Measurements from ENCODE around the gene FGF12.

Gene FGF12

DNA sequence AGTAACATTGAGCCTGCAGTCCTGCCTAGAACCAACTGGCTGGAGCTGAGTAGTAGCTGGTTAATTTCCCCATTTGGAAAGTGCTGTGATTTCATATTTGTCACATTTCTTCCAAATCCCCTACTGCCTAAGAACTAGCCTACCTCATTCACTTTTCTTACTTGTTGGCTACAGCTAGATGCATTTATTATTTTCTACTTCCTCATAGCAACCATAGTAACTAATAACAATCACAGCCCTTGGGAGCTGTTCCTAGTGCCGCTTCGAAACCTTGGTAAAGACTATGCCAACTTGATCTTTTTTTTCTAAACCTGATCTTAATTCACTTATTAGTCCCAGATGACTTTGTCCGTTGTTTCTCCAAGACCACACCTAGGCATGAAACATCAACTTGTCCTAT is 240.3 kb downstream of the FGF12 start:
- DNase-seq: no peak

- DNase-seq: no peak
Measured at GRCh38 chr3:192482809-192483208, 244.5 kb downstream of the FGF12 start.

DNA sequence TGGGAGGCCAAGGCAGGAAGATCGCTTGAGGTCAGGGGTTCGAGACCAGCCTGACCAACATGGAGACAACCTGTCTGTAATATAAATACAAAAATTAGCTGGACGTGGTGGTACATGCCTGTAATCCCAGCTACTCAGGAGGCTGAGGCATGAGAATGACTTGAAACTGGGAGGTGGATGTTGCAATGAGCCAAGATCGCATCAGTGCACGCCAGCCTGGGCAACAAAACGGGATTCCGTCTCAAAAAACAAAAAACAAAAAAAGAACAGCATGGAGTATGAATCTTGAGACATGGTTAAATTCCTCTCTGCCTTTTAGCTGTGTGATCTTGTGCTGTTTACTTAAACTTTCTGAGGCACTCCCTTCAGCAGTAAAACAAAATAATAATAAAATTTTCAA is 244.9 kb downstream of the FGF12 start:
- no peak for DNase-seq

GRCh38 chr3:192481638-192482037 is 245.7 kb downstream of the FGF12 start:
- DNase-seq: no peak

DNA sequence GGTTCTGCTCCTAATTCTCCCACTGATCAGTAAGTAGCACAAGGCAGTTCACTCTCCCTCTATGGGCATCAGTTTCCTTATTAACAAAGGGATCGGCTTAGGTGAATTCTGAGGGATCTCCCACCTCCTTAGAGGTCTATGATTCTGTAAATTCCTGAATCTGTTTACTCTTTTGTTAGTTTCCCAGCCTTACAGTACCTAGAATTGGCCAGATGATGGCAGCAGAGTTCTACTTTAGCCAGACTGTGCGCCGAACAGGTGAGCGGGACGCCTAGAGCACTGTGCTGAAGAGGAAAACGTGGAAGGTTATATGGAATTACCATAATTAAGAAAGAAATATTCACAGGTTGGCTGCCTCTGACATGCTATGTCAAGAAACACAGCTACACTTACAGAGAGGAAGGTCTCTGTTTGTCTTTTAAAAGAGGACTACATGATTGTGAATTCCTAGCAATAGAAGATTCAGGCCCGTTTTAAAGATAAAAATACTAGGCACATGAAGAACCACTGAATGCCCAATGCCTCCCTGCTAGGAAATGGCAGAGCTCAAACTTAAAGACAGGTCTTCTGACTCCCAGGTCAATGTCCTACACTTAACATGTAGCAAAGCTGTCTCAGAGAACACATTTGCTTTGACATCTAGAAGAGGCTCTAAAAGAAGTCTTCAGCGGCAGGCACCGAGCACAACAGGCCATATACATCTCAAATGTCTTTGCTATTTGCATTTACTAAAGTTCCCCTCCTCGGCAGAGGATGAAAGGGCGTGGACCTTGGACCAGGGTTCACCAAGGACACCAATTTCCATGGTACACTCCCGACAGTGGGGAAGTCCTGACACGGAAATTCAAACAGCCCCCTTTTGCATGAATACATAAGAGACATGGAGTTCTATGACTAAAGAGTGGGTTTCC is 259.9 kb downstream of the FGF12 start:
- DNase-seq: peak; percentile 41

GRCh38 chr3:192449036-192449435 is 278.3 kb downstream of the FGF12 start:
- DNase-seq: no peak

DNA sequence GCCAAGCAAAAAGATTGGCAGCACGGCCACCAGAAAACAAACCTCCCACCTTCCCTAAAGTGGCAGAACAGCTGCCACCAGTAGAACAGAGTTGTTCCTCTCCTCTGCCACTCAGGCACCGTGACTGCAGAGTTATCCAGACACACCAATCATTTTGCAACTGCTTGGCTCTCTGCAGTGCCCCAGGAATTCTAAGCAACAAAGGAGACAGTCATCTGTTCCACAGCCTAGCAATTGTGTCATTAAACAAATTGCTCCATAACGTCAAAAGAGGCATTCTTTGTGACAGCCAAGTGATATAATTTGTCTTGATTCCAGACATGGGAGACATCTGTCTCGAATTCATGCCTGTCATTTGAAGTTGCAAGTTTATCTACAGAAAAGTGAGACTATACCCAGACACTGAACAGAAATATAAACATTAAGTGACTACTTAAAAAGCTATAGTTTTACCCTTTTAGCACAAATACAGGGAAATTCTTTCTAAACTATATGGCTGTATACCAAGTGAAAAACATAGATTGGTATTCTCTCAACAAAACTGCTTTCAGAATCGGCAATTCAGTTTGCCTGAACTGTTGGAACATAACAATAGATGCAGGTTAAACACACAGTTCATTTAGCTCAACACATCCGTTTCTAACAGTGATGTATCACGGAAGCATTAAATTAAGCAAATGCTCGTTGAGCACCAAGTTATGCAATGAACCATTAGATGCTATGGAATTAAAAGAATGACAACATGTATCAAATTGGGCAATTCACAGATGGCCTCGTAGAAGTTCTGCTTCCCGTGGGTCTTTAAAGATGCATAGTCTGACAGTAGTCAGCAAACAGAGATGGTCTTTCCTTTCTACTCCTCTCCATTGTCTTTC is 281.3 kb downstream of the FGF12 start:
- no peak for DNase-seq

GRCh38 chr3:192444791-192445106 is 282.6 kb downstream of the FGF12 start:
- DNase-seq: no peak

GRCh38 chr3:192444096-192444790 is 283.1 kb downstream of the FGF12 start:
- peak; percentile 57 for DNase-seq

DNA sequence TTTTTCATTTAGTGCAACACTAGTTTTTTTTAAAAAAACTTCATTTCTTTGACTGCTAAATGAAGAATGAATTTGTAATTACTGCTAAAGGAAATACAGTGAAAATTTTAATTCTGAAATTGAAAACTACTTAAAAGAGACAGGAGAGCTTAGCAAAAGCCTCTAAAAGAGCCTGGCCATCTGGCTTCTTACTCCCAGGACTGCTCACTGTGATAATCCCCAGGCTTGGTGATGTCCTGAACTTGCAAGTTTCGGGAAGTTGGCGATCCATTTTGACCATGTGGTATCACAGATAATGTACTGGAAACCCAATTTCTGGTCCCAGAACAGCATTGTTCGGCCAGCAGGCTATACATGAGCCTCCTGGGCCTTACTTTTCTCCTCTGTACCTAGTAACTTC is 292.1 kb downstream of the FGF12 start:
- no peak for DNase-seq

GRCh38 chr3:192434186-192434585 is 293.2 kb downstream of the FGF12 start:
- no peak for DNase-seq

DNA sequence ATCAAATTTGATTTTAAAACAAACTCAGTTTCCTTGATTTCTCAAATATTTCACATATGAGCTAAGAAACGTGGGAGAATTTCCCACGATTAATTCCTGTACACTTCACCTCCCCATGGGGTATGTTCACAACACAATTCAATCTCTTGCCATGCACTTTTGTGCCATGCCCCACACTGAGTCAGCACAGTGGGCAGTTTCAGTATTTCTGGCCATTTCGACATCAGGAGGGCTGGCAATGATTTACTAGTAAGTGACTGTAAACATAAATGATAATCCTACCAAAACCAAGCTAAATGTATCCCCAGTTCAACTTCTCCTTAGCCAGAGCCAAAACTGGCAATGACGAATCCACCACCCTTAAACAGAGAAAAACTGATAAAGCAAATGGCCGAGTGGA is 293.6 kb downstream of the FGF12 start:
- DNase-seq: no peak

DNA sequence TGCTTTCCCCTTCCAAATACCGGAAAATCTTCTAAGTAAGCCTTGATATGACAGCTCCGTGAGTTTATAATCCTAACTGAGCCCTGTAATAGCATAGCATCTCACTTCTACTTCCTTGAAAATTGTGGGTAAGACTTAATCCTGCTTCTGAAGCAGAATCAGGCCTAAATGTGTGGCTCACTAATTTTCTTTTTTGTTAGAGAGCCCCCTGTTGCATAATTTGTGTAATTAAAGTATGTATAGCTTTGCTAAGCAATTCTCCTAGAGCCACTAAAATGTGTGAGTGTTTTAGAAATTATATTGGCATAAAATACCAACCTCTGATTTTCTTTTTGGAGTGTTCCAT is 304.4 kb downstream of the FGF12 start:
- DNase-seq: peak; percentile 27

DNA sequence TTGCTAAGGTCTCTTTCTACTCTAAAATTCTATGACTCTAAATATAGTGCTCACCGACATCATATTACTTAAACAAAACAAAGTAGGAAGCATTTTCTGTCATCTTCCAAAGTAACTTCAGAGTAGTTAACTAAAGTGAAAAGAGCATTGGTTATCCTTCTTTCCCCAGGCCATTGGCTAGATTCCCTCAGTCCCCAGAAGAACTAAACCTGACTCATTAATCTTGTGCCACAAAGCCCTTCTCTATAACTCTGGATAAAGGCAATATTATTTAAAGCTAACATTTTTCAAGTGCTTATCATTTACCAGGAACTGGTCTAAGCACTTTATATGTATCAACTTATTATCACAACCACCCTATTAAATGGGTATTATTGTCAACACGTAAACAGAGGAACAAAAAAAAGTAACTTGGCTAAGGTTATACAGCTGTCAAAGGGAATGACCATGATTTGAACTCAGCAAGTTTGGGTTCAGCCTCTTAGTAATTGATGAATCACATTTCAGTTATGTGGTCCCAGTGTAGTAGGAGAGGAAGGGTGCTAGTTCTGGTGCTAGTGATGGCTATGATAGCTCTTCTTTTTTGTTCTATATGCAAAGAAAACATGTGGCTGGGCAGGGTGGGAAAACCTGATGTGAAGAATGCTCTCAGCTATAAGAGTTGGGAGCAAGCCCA is 304.9 kb downstream of the FGF12 start:
- DNase-seq: no peak

DNA sequence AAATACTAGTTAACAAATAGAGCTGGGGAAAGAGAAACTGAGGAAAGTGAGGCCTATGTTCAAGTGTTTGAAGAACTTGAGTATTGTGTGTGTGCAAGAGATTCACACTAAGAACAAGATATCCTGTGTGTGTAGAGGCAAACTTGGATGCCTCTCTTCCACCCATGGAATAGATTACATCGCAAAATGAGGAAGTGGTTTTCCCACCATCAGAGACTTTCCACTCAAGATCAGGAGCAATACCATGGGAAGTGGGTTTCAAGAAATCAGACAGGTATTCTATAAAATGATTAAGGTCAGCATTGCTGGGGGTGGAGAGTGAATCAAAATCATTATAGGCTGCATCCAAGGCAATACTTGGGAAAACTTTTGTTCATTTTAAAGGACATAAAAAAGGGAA is 308.0 kb downstream of the FGF12 start:
- DNase-seq: no peak

DNA sequence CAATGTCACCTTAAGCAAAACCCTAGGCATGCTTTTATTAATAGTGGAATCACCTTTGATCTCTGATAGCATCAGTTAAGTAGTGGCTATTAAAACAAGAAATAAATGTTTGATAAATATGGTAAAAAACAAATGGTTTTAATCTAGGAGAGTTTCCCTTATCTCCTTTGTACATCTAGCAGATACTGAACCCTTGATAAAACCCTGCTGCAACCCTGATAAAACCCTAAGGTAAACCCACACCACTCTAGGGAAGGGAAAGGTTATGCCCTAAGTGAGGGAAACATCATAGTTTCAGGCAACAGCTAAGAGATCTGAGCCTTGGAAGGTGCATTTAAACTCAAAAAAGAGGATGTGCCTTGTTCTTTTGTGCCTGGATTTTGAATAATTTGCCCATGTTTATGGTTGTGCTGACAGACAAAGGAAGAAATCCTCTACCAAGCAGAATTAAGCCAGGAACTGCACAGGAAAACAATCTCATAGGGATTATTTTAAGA is 309.7 kb downstream of the FGF12 start:
- DNase-seq: no peak

GRCh38 chr3:192417017-192417416 is 310.3 kb downstream of the FGF12 start:
- DNase-seq: no peak

DNA sequence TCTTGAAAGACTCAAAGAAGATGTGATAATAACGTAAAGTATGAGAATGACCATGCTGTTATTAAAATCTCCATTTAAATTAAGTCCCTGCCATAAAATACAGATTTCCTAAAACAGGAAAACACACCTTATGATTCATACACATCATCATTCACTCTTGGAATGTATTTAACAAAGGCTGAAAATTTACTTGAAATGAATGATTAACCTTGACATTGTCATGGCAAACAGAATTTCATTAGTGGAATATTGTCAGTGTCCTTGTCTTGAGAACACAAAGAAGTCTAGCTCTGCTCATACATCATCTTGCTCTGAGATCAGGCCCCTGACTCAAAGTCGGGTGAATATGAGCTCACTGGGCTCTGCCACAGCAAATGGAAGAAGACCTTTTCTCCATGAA is 313.9 kb downstream of the FGF12 start:
- DNase-seq: no peak

GRCh38 chr3:192410684-192410960 is 316.7 kb downstream of the FGF12 start:
- no peak for DNase-seq

DNA sequence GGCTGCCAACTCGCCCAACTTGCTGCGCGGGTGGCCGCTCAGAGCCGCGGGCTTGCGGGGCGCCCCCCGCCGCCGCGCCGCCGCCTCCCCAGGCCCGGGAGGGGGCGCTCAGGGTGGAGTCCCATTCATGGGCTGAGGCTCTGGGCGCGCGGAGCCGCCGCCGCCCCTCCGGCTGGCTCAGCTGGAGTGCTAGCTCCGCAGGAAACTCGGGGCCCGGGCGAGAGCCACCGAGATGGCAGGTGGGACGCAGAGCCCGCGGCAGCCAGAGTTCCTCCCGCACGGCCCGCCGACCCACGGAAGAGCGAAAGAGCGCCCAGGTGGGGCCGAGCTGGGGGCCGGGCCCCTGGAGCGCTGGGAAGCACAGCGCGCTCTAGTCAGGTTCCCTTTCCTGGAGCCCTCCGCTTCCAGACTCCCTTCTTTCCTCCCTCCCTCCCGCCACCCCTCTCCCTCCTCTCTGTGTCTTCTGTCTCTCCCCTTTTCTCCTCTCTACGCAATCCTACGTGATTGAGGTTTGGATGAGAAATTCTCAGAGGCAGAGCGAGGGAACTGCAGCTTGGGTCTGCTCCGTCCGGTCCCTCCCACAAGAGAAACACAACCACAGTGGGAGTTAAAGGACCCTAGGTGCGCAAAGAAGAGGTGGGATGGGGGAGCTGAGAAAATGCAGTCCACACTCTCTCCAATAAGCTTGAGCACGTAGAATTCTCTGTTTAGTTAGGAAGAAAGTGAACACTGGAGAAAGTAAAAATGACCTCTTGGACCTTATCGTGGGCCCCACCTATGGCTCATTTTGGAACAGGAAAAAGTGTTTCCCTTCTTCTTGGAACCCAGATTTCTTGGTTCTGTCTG is 317.3 kb downstream of the FGF12 start:
- DNase-seq: no peak

DNA sequence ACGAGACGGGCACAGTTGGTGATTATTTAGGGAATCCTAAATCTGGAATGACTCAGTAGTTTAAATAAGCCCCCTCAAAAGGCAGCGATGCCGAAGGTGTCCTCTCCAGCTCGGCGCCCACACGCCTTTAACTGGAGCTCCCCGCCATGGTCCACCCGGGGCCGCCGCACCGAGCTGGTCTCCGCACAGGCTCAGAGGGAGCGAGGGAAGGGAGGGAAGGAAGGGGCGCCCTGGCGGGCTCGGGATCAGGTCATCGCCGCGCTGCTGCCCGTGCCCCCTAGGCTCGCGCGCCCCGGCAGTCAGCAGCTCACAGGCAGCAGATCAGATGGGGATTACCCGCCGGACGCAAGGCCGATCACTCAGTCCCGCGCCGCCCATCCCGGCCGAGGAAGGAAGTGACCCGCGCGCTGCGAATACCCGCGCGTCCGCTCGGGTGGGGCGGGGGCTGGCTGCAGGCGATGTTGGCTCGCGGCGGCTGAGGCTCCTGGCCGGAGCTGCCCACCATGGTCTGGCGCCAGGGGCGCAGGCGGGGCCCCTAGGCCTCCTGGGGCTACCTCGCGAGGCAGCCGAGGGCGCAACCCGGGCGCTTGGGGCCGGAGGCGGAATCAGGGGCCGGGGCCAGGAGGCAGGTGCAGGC is 318.0 kb downstream of the FGF12 start:
- DNase-seq: peak; percentile 3
